GM18519 (cell line): Measurements from ENCODE around the gene NOC4L.

Experiments used
- ATAC-seq: cut with Tn5 transposase; IDR thresholded peaks from one replicate; pipeline ENCODE4 v1.9.1; 2021; ENCODE audit warnings: mild to moderate bottlenecking, moderate library complexity; ENCODE audit not compliant: unreplicated experiment, low FRiP score

Gene NOC4L

DNA sequence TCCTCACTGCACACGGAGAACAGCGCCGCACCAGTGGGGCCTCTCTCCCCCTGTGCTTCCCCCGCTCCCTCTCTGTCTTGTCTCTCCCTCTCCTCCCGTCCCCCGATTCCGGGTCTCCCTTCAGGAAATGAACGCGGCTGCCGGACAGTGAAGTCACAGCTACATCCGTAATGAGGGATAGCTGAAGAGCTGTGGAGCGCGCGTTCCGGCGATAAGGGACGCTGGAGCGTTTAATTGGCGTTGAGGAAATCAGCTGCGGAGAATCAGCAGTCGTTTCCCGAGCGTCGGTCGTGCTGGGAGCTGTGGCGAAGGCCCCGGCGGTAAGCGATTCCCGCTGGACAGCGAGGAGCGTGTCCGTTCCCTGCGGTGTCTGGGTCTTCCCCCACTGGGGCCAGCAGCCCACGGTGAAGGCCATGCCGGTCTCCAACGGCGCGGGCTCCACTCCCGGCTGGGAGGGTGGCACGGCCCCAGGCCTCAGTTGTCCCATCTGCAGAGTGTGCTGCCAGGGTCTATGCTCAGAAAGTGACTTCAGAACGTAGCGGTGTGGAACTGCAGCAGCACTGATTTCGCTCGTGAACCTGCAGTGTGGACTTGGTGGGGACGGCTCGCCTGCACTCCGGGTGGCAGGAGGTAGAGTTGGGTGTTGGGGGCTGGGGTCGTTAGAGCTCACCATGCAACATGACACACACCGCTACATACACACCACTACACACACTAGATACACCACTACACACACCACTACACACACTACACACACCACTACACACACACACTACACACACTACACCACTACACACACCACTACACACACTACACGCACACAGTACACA lies 10.9 kb downstream of the NOC4L start:
- ATAC-seq = no peak

DNA sequence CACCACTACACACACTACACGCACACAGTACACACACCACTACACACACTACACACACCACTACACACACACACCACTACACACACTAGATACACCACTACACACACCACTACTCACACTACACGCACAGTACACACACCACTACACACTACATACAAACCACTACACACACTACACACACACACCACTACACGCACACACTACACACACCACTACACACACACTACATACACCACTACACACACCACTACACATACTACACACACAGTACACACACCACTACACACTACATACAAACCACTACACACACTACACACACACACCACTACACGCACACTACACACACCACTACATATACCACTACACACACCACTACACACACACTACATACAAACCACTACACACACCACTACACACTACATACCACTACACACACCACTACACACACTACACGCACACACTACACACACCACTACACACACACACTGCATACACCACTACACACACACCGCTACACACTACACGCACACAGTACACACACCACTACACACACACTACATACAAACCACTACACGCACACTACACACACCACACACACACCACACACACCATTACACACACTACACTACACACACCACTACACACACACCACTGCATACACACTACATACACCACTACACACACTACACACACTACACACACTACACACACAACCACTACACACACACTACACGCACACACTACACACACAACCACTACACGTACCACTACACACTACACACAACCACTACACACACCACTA lies 11.7 kb downstream of the NOC4L start:
- ATAC-seq = no peak

DNA sequence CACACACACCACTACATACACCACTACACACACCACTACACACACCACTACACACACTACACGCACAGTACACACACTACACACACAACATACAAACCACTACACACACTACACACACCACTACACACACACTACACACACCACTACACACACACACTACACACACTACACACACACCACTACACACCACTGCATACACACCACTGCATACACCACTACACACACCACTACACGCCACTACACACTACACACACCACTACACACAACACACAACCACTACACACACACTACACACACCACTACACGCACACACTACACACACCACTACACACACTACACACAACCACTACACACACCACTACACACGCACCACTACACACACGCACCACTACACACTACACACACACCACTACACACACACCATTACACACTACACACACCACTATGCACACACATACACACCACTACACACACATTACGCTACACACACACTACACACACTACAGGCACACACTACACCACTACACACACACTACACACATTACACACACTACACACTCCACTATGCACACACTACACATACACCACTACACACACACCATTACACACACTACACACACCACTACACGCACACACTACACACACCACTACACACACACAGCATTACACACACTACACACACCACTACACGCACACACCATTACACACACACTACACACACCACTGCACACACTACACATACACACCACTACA lies 12.5 kb downstream of the NOC4L start:
- no peak for ATAC-seq

DNA sequence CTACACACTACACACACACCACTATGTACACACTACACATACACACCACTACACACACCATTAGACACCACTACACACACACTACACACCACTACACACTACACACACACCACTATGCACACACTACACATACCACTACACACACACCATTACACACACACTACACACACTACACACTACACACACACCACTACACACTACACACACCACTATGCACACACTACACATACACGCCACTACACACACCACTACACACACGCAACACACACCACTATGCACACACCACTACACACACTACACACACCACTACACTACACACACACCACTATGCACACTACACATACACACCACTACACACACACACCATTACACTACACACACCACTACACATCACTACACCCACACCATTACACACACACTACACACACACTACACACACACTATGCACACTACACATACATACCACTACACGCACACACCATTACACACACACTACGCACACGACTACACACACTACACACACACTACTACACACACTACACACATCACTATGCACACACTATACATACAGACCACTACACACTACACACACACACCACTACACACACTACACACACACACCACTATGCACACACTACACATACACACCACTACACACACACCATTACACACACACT lies 13.6 kb downstream of the NOC4L start:
- no peak for ATAC-seq

DNA sequence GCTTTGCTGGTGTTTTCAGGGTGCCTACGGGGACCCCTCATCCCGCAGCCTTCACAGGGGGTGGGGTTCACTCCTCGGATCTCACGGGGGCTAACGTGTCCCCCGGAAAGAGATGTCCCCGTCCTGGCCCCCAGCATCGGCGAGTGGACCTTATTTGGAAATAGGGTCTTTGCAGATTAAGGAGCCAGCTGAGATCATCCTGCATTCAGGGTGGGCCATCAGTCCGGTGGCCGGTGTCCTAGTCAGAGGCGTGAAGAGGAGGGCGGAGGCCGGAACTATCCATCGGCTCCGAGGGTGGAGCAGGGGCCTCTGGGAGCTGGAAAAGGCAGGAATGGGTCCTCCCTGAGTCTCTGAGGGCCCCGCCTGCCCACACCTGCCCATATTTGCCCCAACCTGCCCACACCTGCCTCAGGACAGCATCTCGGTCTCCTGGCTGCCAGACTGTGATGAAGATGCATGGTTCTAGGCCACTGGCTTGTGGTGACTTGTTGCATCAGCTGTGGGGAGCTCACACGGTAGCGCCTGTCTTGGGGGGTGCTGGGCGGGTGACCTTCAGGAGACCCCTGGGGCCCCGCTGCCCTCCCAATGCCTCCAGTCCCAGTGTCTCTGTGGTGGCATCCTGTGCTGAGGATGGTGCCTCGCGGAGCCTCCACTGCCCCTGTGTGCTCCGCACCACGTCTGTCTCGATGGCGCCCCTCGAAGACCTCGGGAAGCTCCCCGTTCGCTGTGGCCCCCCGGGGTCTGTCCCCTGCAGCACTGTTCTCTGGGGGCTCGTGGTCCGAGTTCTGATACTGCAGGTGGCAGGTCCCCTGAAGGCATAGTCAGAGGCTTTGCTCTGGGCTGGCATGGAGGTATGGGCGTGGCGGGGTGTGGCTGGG lies 14.7 kb downstream of the NOC4L start:
- no peak for ATAC-seq

DNA sequence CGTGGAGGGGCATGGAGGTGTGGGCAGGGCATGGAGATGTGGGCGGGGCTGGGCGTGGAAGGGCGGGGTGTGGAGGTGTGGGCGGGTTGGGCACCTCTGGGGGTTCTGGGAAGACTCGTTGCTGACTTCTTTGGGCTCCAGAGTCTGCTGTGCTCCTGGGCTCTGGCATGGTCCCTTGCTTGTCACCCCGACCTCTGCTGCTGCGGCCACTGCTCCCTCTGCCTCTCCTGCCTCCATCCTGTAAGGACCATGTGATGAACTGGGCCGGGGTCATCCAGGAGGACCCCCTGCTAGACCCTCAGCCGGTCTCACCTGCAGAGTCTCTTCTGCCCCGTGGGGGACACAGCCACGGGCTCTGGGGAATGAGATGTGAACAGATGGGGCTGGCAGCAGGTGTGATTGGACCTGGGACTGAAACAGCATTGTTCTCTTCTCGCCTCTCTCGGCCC lies 15.3 kb downstream of the NOC4L start:
- ATAC-seq = no peak

DNA sequence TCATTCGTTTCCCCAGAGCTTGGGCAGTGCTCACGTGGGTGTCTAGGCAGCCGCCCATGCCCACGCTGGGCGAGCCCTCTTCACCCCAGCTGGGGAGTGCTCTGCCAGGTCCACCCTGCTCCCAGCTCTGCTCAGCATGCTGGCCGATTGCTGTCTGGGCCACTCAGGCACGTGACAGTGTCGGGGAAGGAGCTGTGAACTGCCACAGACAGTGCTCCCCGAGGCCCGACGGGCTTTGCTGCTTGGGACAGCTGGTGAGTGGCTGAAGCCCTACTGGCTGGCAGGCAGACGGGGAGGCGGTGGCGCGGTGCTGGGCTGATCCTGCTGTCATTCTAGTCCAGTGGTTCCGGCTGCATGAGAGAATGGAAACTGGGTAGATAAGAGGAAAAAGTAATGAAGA lies 15.8 kb downstream of the NOC4L start:
- ATAC-seq = no peak

DNA sequence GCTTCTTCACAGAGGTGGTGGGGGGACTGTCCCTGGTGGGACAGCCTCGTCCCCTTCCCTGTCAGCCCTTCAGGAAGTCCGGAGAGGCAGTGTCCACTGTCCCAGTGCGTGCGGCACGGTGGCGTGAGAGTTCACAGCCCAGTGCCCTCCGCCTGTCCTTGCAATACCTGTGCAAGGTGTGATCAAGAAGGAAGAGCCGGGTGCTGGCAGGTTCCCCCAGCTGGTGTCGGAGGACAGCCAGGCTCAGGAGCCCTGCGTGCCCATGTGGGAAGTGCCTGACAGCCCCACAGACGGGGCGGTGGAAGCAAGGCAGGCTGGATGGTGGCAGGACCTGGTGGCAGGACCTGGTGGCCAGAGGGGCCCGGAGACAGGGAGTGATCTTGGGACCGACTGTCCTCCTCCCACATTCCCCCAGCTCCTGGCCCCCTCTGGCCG lies 16.4 kb downstream of the NOC4L start:
- no peak for ATAC-seq

DNA sequence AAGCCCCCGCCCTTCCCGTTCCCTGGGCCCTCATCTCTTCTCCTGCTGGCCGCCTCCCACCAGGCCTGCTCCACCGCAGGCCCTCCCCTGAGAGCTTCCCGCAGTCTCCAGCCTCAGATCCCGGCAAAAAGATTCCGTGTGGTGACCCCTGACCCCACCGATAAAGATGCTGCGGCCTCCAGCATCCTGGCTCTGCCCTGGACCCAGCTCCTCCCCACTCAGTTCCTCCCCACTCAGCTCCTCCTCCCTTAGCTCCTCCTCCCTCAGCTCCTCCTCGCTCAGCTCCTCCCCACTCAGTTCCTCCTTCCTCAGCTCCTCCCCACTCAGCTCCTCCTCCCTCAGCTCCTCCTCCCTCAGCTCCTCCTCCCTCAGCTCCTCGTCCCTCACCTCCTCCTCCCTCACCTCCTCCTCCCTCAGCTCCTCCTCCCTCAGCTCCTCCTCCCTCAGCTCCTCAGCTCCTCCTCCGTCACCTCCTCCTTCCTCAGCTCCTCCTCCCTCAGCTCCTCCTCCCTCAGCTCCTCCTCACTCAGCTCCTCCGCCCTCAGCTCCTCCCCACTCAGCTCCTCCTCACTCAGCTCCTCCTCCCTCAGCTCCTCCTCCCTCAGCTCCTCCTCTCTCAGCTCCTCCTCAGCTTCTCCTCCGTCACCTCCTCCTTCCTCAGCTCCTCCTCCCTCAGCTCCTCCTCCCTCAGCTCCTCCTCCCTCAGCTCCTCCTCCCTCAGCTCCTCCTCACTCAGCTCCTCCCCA lies 17.0 kb downstream of the NOC4L start:
- no peak for ATAC-seq

DNA sequence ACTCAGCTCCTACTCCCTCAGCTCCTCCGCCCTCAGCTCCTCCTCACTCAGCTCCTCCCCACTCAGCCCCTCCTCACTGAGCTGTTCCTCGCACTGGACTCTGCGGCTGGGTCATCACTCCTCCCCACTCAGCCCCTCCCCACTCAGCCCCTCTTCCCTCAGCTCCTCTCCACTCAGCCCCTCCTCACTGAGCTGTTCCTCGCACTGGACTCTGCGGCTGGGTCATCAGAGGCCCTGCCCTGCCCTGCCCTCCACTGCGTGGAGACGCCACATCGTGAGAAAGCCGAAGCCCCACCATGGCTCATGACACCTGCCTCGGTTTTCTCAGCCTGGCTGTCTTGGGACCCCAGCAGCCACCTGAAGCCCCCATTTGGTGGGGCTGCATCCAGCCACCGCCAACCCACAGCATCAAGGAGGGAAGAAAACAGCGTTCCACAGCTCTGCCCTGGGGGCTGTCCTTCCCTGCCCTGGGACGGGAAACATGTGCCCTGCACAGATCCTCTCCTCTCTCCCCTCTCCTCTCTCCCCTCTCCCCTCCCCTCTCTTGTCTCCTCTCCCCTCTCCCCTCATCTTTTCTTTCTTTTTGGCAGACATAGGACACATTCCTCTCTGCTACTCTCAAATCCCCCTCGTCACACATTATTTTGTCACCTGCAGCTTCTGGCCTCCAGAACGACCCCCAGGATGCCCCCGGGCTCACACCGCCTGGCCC lies 17.7 kb downstream of the NOC4L start:
- no peak for ATAC-seq

DNA sequence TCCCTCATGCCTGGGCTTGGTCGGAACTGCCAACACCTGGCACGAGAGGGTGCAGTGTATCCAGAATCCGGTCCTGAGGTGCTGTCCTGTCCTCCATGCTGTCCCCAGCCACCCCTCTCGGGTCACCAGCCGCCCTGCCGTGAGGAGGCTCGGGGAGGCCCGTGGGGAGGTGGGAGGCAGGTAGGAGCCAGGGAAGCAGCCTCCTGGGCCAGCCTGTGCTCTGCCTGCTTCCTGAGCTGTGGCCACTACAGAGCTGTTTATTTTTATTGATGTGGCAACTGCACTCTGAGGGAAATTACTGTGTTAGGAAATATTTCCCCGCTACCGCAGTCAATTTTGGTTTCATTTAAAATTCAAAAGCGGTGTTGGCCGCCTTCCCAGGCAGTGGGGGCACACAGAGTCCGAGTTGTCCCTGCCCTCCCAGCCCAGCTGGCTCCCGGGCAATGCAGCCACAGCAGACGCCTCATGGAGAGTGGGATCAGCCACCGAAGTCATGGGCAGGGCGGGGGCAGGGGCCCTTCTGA lies 18.3 kb downstream of the NOC4L start:
- no peak for ATAC-seq

DNA sequence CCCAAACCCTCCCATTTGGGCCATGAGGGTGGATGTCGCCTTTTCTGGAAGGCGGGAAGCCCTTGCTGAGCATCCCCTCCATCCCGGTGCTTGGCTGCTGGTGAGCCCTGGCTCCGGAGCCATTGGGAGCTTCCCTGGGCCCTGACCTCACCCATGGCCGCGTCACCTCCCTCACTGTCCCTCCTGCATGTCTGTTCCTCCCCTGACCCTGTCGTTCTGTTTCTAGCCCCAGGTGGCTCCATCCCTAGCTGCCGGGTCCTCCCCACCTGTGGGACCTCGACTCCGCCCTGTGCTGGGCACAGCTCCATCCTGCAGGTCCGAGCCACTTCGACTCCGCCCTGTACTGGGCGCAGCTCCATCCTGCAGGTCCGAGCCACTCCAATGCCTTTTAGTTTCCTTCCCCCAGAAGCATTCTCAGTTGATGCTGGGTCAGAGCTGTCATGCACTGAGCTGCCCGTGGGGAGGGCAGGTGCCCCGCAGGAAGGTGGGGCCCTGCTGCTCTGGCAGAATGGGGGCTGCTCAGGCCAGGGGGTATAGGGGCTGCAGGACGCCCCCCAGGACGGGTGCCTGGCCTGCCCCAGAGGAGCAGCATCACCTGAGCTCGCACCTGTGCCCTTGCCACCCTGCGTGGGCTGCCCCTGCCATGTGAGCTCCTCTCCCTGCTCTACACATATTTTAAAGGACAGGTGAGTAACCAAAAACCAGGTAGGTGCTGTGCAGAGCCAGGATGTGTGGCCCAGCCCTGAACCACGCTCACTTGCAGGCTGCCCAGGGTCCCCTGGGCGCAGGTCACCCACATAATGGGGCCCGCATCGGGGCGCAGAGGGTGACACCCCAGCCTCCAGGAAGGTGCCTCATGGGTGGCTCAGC lies 19.0 kb downstream of the NOC4L start:
- ATAC-seq = no peak

DNA sequence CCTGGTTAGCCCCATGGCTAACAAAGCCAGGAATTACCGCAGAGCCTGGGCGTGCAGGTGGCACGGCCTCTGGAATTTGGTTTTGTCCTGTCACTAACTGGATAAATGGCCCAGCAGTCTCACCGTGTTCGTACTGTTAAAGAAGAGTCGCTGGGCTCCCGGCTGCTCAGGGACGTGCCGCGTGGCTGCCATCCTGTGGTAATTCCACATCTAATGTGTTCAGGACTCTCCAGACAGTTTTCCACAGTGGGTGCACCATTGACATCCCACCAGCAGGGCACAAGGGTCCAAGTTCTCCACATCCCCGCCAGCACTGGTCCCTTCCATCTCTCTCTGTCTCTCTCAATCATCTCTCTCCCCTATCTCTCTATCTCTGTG lies 19.6 kb downstream of the NOC4L start:
- no peak for ATAC-seq

DNA sequence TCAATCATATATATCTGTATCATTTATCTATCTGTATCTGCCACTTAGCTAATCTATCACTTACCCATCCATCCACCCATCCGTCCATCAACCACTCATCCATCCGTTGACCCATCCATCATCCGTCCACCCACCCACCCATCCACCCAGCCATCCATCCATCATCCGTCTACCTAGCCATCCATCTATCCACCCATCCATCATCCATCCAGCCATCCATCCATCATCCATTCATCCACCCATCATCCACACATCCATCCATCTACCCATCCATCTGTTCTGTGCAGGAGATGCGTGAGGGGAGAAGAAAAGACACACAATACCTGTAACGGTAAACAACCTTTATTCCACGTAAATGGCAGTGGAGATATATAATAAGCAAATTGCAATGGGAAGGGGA lies 20.2 kb downstream of the NOC4L start:
- no peak for ATAC-seq

DNA sequence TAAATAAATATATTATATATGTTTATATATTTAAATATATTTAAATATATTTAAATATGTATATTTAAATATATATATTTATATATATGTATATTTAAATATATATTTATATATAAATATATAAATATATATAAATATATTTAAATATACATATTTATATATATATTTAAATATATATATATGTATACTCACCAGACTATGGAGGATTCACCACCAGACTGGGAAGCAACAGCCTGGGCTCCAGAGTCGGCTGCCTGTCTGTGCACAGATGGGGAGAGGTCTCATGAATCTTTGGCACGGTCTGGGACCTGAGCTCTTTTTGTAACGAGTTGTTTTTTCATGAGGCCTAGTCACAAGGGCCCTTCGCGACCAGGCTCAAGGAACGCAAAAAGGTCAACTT lies 21.3 kb downstream of the NOC4L start:
- no peak for ATAC-seq

DNA sequence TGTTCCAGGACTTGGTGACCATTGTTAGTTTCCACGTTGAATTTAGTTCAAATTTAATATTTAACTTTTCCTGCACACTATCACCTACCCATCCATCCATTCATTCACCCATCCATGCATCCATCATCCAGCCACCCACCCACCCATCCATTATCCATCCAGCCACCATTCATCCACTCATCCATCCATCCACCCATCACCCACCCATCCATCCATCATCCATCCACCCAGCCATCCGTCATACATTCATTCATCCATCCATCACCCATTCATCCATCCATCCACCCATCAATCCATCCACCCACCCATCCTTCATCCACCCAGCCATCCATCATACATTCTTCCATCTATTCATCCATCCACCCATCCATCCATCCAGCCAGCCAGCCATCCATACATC lies 21.8 kb downstream of the NOC4L start:
- ATAC-seq = no peak
